IPS-15b (cell line): ENCODE measurements around the gene RFX4.
A peak's percentile ranks its signal among the peaks of the same experiment; 100 is the strongest.

Experiments used
- H3K27me3 ChIP-seq: one replicate; pipeline ENCODE4 v1.6.1; 2013; ENCODE audit warnings: low read length; ENCODE audit not compliant: control insufficient read depth, insufficient read depth
- H3K36me3 ChIP-seq: one replicate; pipeline ENCODE4 v1.6.1; 2013; ENCODE audit warnings: low read length; ENCODE audit not compliant: control insufficient read depth, insufficient read depth
- H3K4me1 ChIP-seq: one replicate; pipeline ENCODE4 v1.6.1; 2013; ENCODE audit warnings: mild to moderate bottlenecking, low read length; ENCODE audit not compliant: control insufficient read depth, insufficient read depth
- H3K4me3 ChIP-seq: one replicate; pipeline ENCODE4 v1.5.1; 2013; ENCODE audit warnings: low read depth, low read length
- H3K9ac ChIP-seq: one replicate; pipeline ENCODE4 v1.6.1; 2013; ENCODE audit warnings: low read depth, mild to moderate bottlenecking, low read length
- H3K9me3 ChIP-seq: one replicate; pipeline ENCODE4 v1.6.1; 2013; ENCODE audit warnings: mild to moderate bottlenecking, low read length; ENCODE audit not compliant: control insufficient read depth, insufficient read depth

Gene RFX4

GRCh38 chr12:106741247-106741646 lies 158.4 kb downstream of the RFX4 start:
- Histone ChIP-seq H3K9ac (no peak overlapping the region), H3K9me3 (no peaks in the 10 kb centered on the region), H3K36me3 (no peaks in the 10 kb centered on the region), H3K4me1 (peaks cover 18% of the 10 kb centered on the region), H3K4me3 (no peak overlapping the region), H3K27me3 (no peaks in the 10 kb centered on the region)

- H3K4me1 ChIP-seq: peaks cover 18% of the 10 kb centered on the region
- no peaks in the 10 kb centered on the region for H3K36me3 ChIP-seq
Observed at GRCh38 chr12:106743270-106743988, 160.6 kb downstream of the RFX4 start.

GRCh38 chr12:106744600-106744999 lies 161.8 kb downstream of the RFX4 start:
- no peak overlapping the region for H3K4me3 ChIP-seq
- no peak overlapping the region for H3K9ac ChIP-seq
- H3K27me3 ChIP-seq: no peaks in the 10 kb centered on the region
- H3K4me1 ChIP-seq: peaks cover 18% of the 10 kb centered on the region
- no peaks in the 10 kb centered on the region for H3K36me3 ChIP-seq
- no peaks in the 10 kb centered on the region for H3K9me3 ChIP-seq

More at GRCh38 chr12:106743270-106743988, 160.6 kb downstream of the RFX4 start:
- Histone ChIP-seq H3K4me3 (no peak overlapping the region), H3K9ac (no peak overlapping the region), H3K27me3 (no peaks in the 10 kb centered on the region), H3K9me3 (no peaks in the 10 kb centered on the region)

GRCh38 chr12:106745181-106745745 lies 162.5 kb downstream of the RFX4 start:
- H3K4me1 ChIP-seq: peaks cover 12% of the 10 kb centered on the region
- no peaks in the 10 kb centered on the region for H3K27me3 ChIP-seq
- no peak overlapping the region for H3K4me3 ChIP-seq
- no peaks in the 10 kb centered on the region for H3K36me3 ChIP-seq
- H3K9ac ChIP-seq: no peak overlapping the region
- H3K9me3 ChIP-seq: no peaks in the 10 kb centered on the region

- Histone ChIP-seq H3K9me3 (no peaks in the 10 kb centered on the region), H3K9ac (no peak overlapping the region), H3K27me3 (no peaks in the 10 kb centered on the region), H3K36me3 (no peaks in the 10 kb centered on the region), H3K4me3 (no peak overlapping the region), H3K4me1 (peaks cover 6% of the 10 kb centered on the region)
Observed at GRCh38 chr12:106747973-106748436, 165.2 kb downstream of the RFX4 start.

GRCh38 chr12:106750524-106750923 lies 167.7 kb downstream of the RFX4 start:
- no peaks in the 10 kb centered on the region for H3K9me3 ChIP-seq
- no peaks in the 10 kb centered on the region for H3K4me1 ChIP-seq
- no peaks in the 10 kb centered on the region for H3K36me3 ChIP-seq
- H3K4me3 ChIP-seq: no peak overlapping the region
- no peaks in the 10 kb centered on the region for H3K27me3 ChIP-seq
- no peak overlapping the region for H3K9ac ChIP-seq

GRCh38 chr12:106753526-106753925 lies 170.7 kb downstream of the RFX4 start:
- Histone ChIP-seq H3K36me3 (no peaks in the 10 kb centered on the region), H3K9ac (no peak overlapping the region), H3K4me3 (no peak overlapping the region), H3K27me3 (no peaks in the 10 kb centered on the region), H3K9me3 (no peaks in the 10 kb centered on the region), H3K4me1 (no peaks in the 10 kb centered on the region)

- Histone ChIP-seq H3K4me1 (no peaks in the 10 kb centered on the region), H3K36me3 (no peaks in the 10 kb centered on the region), H3K27me3 (no peaks in the 10 kb centered on the region), H3K9me3 (no peaks in the 10 kb centered on the region), H3K9ac (no peak overlapping the region), H3K4me3 (no peak overlapping the region)
Observed at GRCh38 chr12:106754331-106754730, 171.5 kb downstream of the RFX4 start.

GRCh38 chr12:106757623-106758348 lies 175.0 kb downstream of the RFX4 start:
- H3K4me3 ChIP-seq: no peak overlapping the region
- H3K4me1 ChIP-seq: peaks cover 11% of the 10 kb centered on the region
- H3K36me3 ChIP-seq: no peaks in the 10 kb centered on the region
- no peaks in the 10 kb centered on the region for H3K9me3 ChIP-seq
- no peaks in the 10 kb centered on the region for H3K27me3 ChIP-seq
- no peak overlapping the region for H3K9ac ChIP-seq

- Histone ChIP-seq H3K27me3 (no peaks in the 10 kb centered on the region), H3K9me3 (no peaks in the 10 kb centered on the region)
Observed at GRCh38 chr12:106758349-106759110, 175.7 kb downstream of the RFX4 start.

GRCh38 chr12:106759526-106760183 lies 176.9 kb downstream of the RFX4 start:
- Histone ChIP-seq H3K9me3 (no peaks in the 10 kb centered on the region), H3K4me1 (peaks cover 11% of the 10 kb centered on the region), H3K4me3 (peak overlapping the region; percentile 8), H3K27me3 (no peaks in the 10 kb centered on the region), H3K9ac (peak overlapping the region; percentile 2), H3K36me3 (no peaks in the 10 kb centered on the region)

More at GRCh38 chr12:106758349-106759110, 175.7 kb downstream of the RFX4 start:
- Histone ChIP-seq H3K36me3 (no peaks in the 10 kb centered on the region), H3K9ac (no peak overlapping the region), H3K4me1 (peaks cover 11% of the 10 kb centered on the region), H3K4me3 (no peak overlapping the region)
